Measurements from ENCODE around the gene FREM1. TPM values are rescaled to one million over a fixed set of nuclear protein-coding genes. Genes with fewer than 3 reads are reported as not detected.

Gene FREM1
- total and polyA plus RNA-seq, 2 of the 13 experiments (the other 11 are each of a cell fraction or from before 2014, with no cell fraction given), result 64.3 to 202 TPM

GRCh38 chr9:14693251-14693861 lies 216.9 kb downstream of the FREM1 start, which contains the start of gene ZDHHC21 (continued):
- TF ChIP-seq ZNF720 (CRISPR knock-in tag; IDR thresholded peaks at IDR 0.05), result no peak
- TF ChIP-seq ZNF180 (CRISPR knock-in tag; IDR thresholded peaks at IDR 0.05; ENCODE audit: borderline replicate concordance, low read depth), result no peak
- no peak for TF ChIP-seq ZNF737 (CRISPR knock-in tag; IDR thresholded peaks at IDR 0.05; ENCODE audit: borderline replicate concordance)
- TF ChIP-seq MTF2 (CRISPR knock-in tag; IDR thresholded peaks at IDR 0.05; ENCODE audit: borderline replicate concordance), result peak; percentile 82; the same call in 1 of the 2 replicates
- peak; percentile 46; the same call in 1 of the 2 replicates for TF ChIP-seq REL (CRISPR knock-in tag; conservative IDR thresholded peaks at IDR 0.05)
- peak; percentile 98 for TF ChIP-seq ZNF687 (CRISPR knock-in tag; IDR thresholded peaks at IDR 0.05)
- TF ChIP-seq GTF3A (CRISPR knock-in tag; conservative IDR thresholded peaks at IDR 0.05), result no peak
- TF ChIP-seq ZC3H13 (CRISPR knock-in tag; IDR thresholded peaks at IDR 0.05), result peak; percentile 50
- peak; percentile 60; the same call in 1 of the 2 replicates for TF ChIP-seq E2F5 (CRISPR knock-in tag; conservative IDR thresholded peaks at IDR 0.05)
- TF ChIP-seq NFKBIZ (CRISPR knock-in tag; IDR thresholded peaks at IDR 0.05), result no peak
- TF ChIP-seq SP4 (CRISPR knock-in tag; IDR thresholded peaks at IDR 0.05), result peak; percentile 50; the same call in 1 of the 2 replicates
- TF ChIP-seq ZNF253 (CRISPR knock-in tag; IDR thresholded peaks at IDR 0.05; ENCODE audit: borderline replicate concordance), result no peak
- TF ChIP-seq MZF1 (CRISPR knock-in tag; IDR thresholded peaks at IDR 0.05; ENCODE audit: borderline replicate concordance), result no peak
- TF ChIP-seq MXD1 (CRISPR knock-in tag; IDR thresholded peaks at IDR 0.05), result peak; percentile 72; the same call in 1 of the 2 replicates
- no peak for TF ChIP-seq ZNF251 (CRISPR knock-in tag; IDR thresholded peaks at IDR 0.05)
- TF ChIP-seq ZNF740 (CRISPR knock-in tag; IDR thresholded peaks at IDR 0.05), result peak; percentile 39; the same call in 1 of the 2 replicates
- TF ChIP-seq YEATS4 (CRISPR knock-in tag; IDR thresholded peaks at IDR 0.05; ENCODE audit: borderline replicate concordance), result no peak
- TF ChIP-seq KMT2A (CRISPR knock-in tag; IDR thresholded peaks at IDR 0.05), result peak; percentile 59; the same call in 1 of the 2 replicates
- no peak for TF ChIP-seq RBM22 (optimal IDR thresholded peaks at IDR 0.05; ENCODE audit: low read length)
- TF ChIP-seq IRF2 (CRISPR knock-in tag; IDR thresholded peaks at IDR 0.05), result peak; percentile 40; the same call in 1 of the 2 replicates
- TF ChIP-seq ZNF530 (CRISPR knock-in tag; IDR thresholded peaks at IDR 0.05; ENCODE audit: low read depth), result no peak
- TF ChIP-seq JUND (CRISPR knock-in tag; IDR thresholded peaks at IDR 0.05), result no peak; the same call in 1 of the 2 replicates
- peak; percentile 31 for TF ChIP-seq AGO2 (optimal IDR thresholded peaks at IDR 0.05; ENCODE audit: low read depth, low read length)
